Calu3 (cell line): ENCODE data around the gene AGBL1. TPM values are rescaled to one million over a fixed set of nuclear protein-coding genes. Genes with fewer than 3 reads are reported as not detected.

Source experiments
- BruUV-seq: library from RNA; stranded (reverse); fragments of 400-500 nt; replicated peaks from 2 replicates; lab custom pipeline; 2021; lab: Mats Ljungman, UMichigan
- CTCF ChIA-PET: fragments of 300-600 bp; sonication (Branson Sonifier 250); formaldehyde crosslinking; loops from one replicate; lab custom pipeline; 2022; ENCODE audit warnings: antibody characterized with exemption; lab: Charles Lee
- DNase-seq: peaks from one replicate; pipeline ENCODE4 v3.0.0; 2022
- H3K27ac Mint-ChIP-seq: one replicate; pipeline ENCODE4 v1.8.0; 2022; ENCODE audit warnings: mixed read lengths; ENCODE audit not compliant: unreplicated experiment
- H3K27me3 Mint-ChIP-seq: one replicate; pipeline ENCODE4 v1.8.0; 2022; ENCODE audit warnings: mixed read lengths; ENCODE audit not compliant: unreplicated experiment
- H3K36me3 Mint-ChIP-seq: one replicate; pipeline ENCODE4 v1.8.0; 2022; ENCODE audit warnings: mild to moderate bottlenecking, moderate library complexity, mixed read lengths; ENCODE audit not compliant: insufficient read depth, unreplicated experiment
- H3K4me1 Mint-ChIP-seq: one replicate; pipeline ENCODE4 v1.8.0; 2022; ENCODE audit warnings: mild to moderate bottlenecking, low read depth, mixed read lengths; ENCODE audit not compliant: unreplicated experiment
- H3K4me3 Mint-ChIP-seq: one replicate; pipeline ENCODE4 v1.8.0; 2022; ENCODE audit warnings: mild to moderate bottlenecking, low read depth, moderate library complexity, mixed read lengths; ENCODE audit not compliant: unreplicated experiment
- H3K9me3 Mint-ChIP-seq: one replicate; pipeline ENCODE4 v1.8.0; 2022; ENCODE audit warnings: low read depth, mixed read lengths; ENCODE audit not compliant: unreplicated experiment
- CTCF ChIP-seq: fragments of 200-600 bp; IDR thresholded peaks from one replicate; pipeline ENCODE4 v1.8.0; 2022; ENCODE audit warnings: antibody characterized with exemption; ENCODE audit not compliant: unreplicated experiment
- intact Hi-C: fragments of 100-400 bp; cut with micrococcal nuclease; formaldehyde crosslinking; loops from one replicate; pipeline ENCODE4 v1.10.0; 2022; ENCODE audit not compliant: unreplicated experiment
- total RNA-seq: library from RNA; stranded (reverse); gene quantifications from 2 replicates; pipeline ENCODE4 v1.2.3, GENCODE V29; 2022

The AGBL1 gene
- total RNA-seq, 1 experiment from 2014 or later = not detected

- no peaks in the 10 kb centered on the region for H3K4me1 Mint-ChIP-seq
- peak; percentile 38 for DNase-seq
- intact Hi-C loops = loop anchor here (1.0 to 5.0 kb wide), 2 partner anchors 119 to 511 kb away; no protein-coding TSS in a partner anchor
- no peaks in the 10 kb centered on the region for H3K36me3 Mint-ChIP-seq
- no peak overlapping the region for H3K4me3 Mint-ChIP-seq
- BruUV-seq = no TSS peak
- H3K27ac Mint-ChIP-seq = no peak overlapping the region
- CTCF ChIA-PET = interaction anchor here (0.5 to 1.9 kb wide), 2 partner anchors 119 to 714 kb away, joined by 3 to 8 read pairs; no protein-coding TSS in a partner anchor
- H3K27me3 Mint-ChIP-seq = no peaks in the 10 kb centered on the region
- peak; percentile 31 for TF ChIP-seq CTCF
- no peaks in the 10 kb centered on the region for H3K9me3 Mint-ChIP-seq
Measured at GRCh38 chr15:86743283-86743903, 663.7 kb downstream of the AGBL1 start.

- BruUV-seq = no TSS peak
- Mint-ChIP-seq H3K36me3 (no peaks in the 10 kb centered on the region), H3K27ac (no peak overlapping the region), H3K4me3 (no peak overlapping the region), H3K27me3 (no peaks in the 10 kb centered on the region), H3K9me3 (no peaks in the 10 kb centered on the region), H3K4me1 (no peaks in the 10 kb centered on the region)
- no peak for TF ChIP-seq CTCF
- CTCF ChIA-PET = interaction anchor here (0.5 to 1.9 kb wide), 2 partner anchors 120 to 714 kb away, joined by 3 to 8 read pairs; no protein-coding TSS in a partner anchor
- no peak for DNase-seq
- intact Hi-C loops = loop anchor here (5.0 kb wide), 1 partner anchor 512 kb away; no protein-coding TSS in a partner anchor
Measured at GRCh38 chr15:86744198-86744780, 664.6 kb downstream of the AGBL1 start.

DNA sequence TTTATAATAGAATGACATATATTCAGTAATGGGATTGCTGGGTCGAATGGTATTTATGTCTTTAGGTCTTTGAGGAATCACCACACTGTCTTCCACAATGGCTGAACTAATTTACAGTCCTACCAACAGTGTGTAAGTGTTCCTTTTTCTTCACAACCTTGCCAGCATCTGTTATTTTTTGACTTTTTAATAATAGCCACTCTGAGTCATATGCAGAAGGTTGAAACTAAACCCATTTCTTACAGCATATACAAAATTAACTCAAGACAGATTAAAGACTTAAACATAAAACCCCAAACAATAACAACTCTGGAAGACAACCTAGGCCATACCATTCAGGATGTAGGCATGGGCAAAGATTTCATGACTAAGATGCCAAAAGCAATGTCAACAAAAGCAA is 671.4 kb downstream of the AGBL1 start:
- H3K9me3 Mint-ChIP-seq = peaks cover 8% of the 10 kb centered on the region
- BruUV-seq = no TSS peak
- CTCF ChIA-PET = no interaction called here

DNA sequence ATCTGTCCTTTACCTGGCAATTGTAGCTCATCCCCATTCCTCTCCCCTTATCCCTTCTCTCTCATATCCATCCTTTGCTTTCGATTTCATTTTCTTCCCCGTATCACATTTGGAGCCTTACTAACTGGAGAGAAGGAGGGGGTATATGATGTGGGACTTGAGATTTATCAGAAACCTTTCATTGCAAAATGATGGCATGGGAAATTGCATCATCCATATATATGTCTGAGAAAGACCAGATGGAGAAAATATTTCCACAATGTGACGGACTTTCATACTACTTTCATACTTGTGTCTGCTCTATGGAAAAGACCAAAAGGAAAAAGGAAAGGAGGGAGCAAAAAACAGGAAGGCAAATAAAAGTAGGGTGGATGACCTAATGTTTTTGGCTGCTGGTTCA is 675.2 kb downstream of the AGBL1 start:
- no TSS peak for BruUV-seq
- no peak for TF ChIP-seq CTCF
- CTCF ChIA-PET = no interaction called here
- Mint-ChIP-seq H3K27me3 (no peaks in the 10 kb centered on the region), H3K36me3 (no peaks in the 10 kb centered on the region), H3K4me1 (no peaks in the 10 kb centered on the region), H3K9me3 (peaks cover 11% of the 10 kb centered on the region), H3K4me3 (no peak overlapping the region), H3K27ac (no peak overlapping the region)
- no peak for DNase-seq
- intact Hi-C loops = no loop called here

More for the DNA sequence above, 671.4 kb downstream of the AGBL1 start:
- H3K4me1 Mint-ChIP-seq = no peaks in the 10 kb centered on the region
- TF ChIP-seq CTCF = no peak
- H3K36me3 Mint-ChIP-seq = no peaks in the 10 kb centered on the region
- intact Hi-C loops = no loop called here
- H3K4me3 Mint-ChIP-seq = no peak overlapping the region
- H3K27ac Mint-ChIP-seq = no peak overlapping the region
- DNase-seq = no peak
- no peaks in the 10 kb centered on the region for H3K27me3 Mint-ChIP-seq
